SK-N-SH treated with all-trans-retinoic acid at 6 μM for 48 hours (cell line): ENCODE measurements around the gene TANC1.

Experiments used
- ATAC-seq: fragments of 200-7000 bp; cut with Tn5 transposase; 3 replicates; pipeline ENCODE4 v1.9.1; 2020; ENCODE audit warnings: mild to moderate bottlenecking, moderate library complexity
- ARNTL ChIP-seq: fragments of 450-650 bp; formaldehyde crosslinking; IDR thresholded peaks from 2 replicates; pipeline ENCODE4 v1.5.0; 2020; ENCODE audit warnings: low read depth, mild to moderate bottlenecking, moderate library complexity, borderline replicate concordance
- BACH2 ChIP-seq: fragments of 250-450 bp; sonication (Bioruptor Pico); IDR thresholded peaks from 2 replicates; pipeline ENCODE4 v1.9.0; 2021; ENCODE audit warnings: mild to moderate bottlenecking, borderline replicate concordance
- CSDC2 ChIP-seq: fragments of 250-450 bp; sonication (Bioruptor Pico); IDR thresholded peaks from 2 replicates; pipeline ENCODE4 v1.5.0; 2020; ENCODE audit warnings: mild to moderate bottlenecking, moderate library complexity
- ESRRG ChIP-seq: fragments of 250-450 bp; sonication (Bioruptor Pico); IDR thresholded peaks from 2 replicates; pipeline ENCODE4 v1.6.1; 2021; ENCODE audit warnings: mild to moderate bottlenecking
- GLIS3 ChIP-seq: fragments of 250-450 bp; sonication (Bioruptor Pico); IDR thresholded peaks from 2 replicates; pipeline ENCODE4 v1.5.0; 2020; ENCODE audit warnings: mild to moderate bottlenecking, moderate library complexity
- OSR1 ChIP-seq: fragments of 250-450 bp; sonication (Bioruptor Pico); IDR thresholded peaks from 2 replicates; pipeline ENCODE4 v1.8.0; 2022; ENCODE audit warnings: moderate library complexity, mild to moderate bottlenecking, inconsistent platforms
- PPARA ChIP-seq: fragments of 250-450 bp; sonication (Bioruptor Pico); IDR thresholded peaks from 2 replicates; pipeline ENCODE4 v1.5.0; 2020; ENCODE audit warnings: mild to moderate bottlenecking, borderline replicate concordance
- RARB ChIP-seq: fragments of 250-450 bp; sonication (Bioruptor Pico); IDR thresholded peaks from 2 replicates; pipeline ENCODE4 v1.8.0; 2021; ENCODE audit warnings: mild to moderate bottlenecking, moderate library complexity
- SNAI2 ChIP-seq: fragments of 250-450 bp; sonication (Bioruptor Pico); IDR thresholded peaks from 2 replicates; pipeline ENCODE4 v1.5.0; 2020; ENCODE audit warnings: mild to moderate bottlenecking, moderate library complexity
- TCF4 ChIP-seq: fragments of 250-450 bp; sonication (Bioruptor Pico); IDR thresholded peaks from 2 replicates; pipeline ENCODE4 v1.8.0; 2021; ENCODE audit warnings: mild to moderate bottlenecking, moderate library complexity, borderline replicate concordance
- TOX ChIP-seq: fragments of 250-450 bp; sonication (Bioruptor Pico); IDR thresholded peaks from 2 replicates; pipeline ENCODE4 v1.8.0; 2021; ENCODE audit warnings: mild to moderate bottlenecking, moderate library complexity, borderline replicate concordance
- ZC3H10 ChIP-seq: fragments of 250-450 bp; sonication (Bioruptor Pico); IDR thresholded peaks from 2 replicates; pipeline ENCODE4 v1.5.1; 2021; ENCODE audit warnings: mild to moderate bottlenecking, moderate library complexity
- ZFP3 ChIP-seq: fragments of 250-450 bp; sonication (Bioruptor Pico); IDR thresholded peaks from 2 replicates; pipeline ENCODE4 v1.5.0; 2020; ENCODE audit warnings: mild to moderate bottlenecking, moderate library complexity
- ZFP30 ChIP-seq: fragments of 450-650 bp; formaldehyde crosslinking; IDR thresholded peaks from 2 replicates; pipeline ENCODE4 v1.5.0; 2022; ENCODE audit warnings: mild to moderate bottlenecking, moderate library complexity
- ZNF565 ChIP-seq: fragments of 450-650 bp; formaldehyde crosslinking; conservative IDR thresholded peaks from 2 replicates; pipeline ENCODE4 v1.5.0; 2020; ENCODE audit warnings: low read depth, mild to moderate bottlenecking, moderate library complexity
- ZNF70 ChIP-seq: fragments of 450-650 bp; formaldehyde crosslinking; IDR thresholded peaks from 2 replicates; pipeline ENCODE4 v1.5.0; 2020; ENCODE audit warnings: mild to moderate bottlenecking, moderate library complexity
- ZNF8 ChIP-seq: fragments of 450-650 bp; formaldehyde crosslinking; IDR thresholded peaks from 2 replicates; pipeline ENCODE4 v1.5.0; 2020; ENCODE audit warnings: mild to moderate bottlenecking, moderate library complexity
- TF ChIP-seq, protein P1 (sequence below): fragments of 250-450 bp; sonication (Bioruptor Pico); IDR thresholded peaks from 2 replicates; pipeline ENCODE4 v1.5.0; 2020; ENCODE audit warnings: mild to moderate bottlenecking, moderate library complexity
- TF ChIP-seq, protein P2 (sequence below): fragments of 250-450 bp; sonication (Bioruptor Pico); IDR thresholded peaks from 2 replicates; pipeline ENCODE4 v1.5.1; 2020; ENCODE audit warnings: low read depth, mild to moderate bottlenecking, moderate library complexity
- TF ChIP-seq, protein P3 (sequence below): fragments of 250-450 bp; sonication (Bioruptor Pico); IDR thresholded peaks from 2 replicates; pipeline ENCODE4 v1.8.0; 2021; ENCODE audit warnings: low read depth, mild to moderate bottlenecking, moderate library complexity, borderline replicate concordance
- TF ChIP-seq, protein P4 (sequence below): fragments of 250-450 bp; sonication (Bioruptor Pico); IDR thresholded peaks from 2 replicates; pipeline ENCODE4 v1.8.0; 2020; ENCODE audit warnings: mild to moderate bottlenecking, moderate library complexity, borderline replicate concordance
- TF ChIP-seq, protein P5 (sequence below): fragments of 250-450 bp; sonication (Bioruptor Pico); IDR thresholded peaks from 2 replicates; pipeline ENCODE4 v1.5.1; 2021; ENCODE audit warnings: mild to moderate bottlenecking, moderate library complexity

The TANC1 gene

DNA sequence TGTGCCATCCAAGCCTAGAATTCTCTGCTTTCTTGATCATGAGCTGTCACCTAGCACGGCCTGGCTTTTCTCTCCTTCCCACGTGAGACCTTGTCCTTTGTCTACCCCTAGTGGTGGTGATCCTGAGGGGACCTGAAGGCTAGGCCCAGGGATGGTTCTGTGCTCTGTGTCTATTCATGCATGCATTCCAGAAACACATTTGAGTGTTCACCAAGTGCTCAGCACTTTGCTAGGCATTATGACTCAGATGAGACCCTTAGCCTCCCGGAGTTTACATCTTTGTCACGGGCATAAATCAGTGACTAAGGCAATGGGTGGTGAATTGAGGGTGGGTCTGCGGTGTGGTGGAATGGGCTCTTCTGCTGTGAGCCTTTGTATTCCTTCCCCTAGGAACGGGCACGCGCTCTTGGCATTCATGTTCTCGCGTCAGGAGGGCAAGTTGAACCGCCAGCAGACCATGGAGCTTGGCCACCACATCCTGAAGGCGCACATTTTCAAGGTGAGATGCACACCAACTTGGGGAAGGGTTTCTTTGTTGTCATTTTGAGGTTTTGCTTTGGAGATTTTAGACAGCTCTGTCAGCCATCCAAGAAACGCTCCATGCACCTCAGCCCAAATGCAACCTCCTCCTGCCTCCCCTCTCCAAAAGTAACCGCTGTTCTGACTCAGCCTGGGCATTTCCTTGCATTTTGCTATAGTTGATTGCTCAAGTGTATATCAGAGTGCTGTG is 217.1 kb downstream of the TANC1 start:
- no peak for TF ChIP-seq BACH2
- TF ChIP-seq, protein P1, sequence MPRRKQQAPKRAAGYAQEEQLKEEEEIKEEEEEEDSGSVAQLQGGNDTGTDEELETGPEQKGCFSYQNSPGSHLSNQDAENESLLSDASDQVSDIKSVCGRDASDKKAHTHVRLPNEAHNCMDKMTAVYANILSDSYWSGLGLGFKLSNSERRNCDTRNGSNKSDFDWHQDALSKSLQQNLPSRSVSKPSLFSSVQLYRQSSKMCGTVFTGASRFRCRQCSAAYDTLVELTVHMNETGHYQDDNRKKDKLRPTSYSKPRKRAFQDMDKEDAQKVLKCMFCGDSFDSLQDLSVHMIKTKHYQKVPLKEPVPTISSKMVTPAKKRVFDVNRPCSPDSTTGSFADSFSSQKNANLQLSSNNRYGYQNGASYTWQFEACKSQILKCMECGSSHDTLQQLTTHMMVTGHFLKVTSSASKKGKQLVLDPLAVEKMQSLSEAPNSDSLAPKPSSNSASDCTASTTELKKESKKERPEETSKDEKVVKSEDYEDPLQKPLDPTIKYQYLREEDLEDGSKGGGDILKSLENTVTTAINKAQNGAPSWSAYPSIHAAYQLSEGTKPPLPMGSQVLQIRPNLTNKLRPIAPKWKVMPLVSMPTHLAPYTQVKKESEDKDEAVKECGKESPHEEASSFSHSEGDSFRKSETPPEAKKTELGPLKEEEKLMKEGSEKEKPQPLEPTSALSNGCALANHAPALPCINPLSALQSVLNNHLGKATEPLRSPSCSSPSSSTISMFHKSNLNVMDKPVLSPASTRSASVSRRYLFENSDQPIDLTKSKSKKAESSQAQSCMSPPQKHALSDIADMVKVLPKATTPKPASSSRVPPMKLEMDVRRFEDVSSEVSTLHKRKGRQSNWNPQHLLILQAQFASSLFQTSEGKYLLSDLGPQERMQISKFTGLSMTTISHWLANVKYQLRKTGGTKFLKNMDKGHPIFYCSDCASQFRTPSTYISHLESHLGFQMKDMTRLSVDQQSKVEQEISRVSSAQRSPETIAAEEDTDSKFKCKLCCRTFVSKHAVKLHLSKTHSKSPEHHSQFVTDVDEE (CRISPR knock-in tag), result no peak
- no peak for TF ChIP-seq ARNTL (CRISPR knock-in tag)
- no peak for TF ChIP-seq ZNF70 (CRISPR knock-in tag)
- TF ChIP-seq, protein P2, sequence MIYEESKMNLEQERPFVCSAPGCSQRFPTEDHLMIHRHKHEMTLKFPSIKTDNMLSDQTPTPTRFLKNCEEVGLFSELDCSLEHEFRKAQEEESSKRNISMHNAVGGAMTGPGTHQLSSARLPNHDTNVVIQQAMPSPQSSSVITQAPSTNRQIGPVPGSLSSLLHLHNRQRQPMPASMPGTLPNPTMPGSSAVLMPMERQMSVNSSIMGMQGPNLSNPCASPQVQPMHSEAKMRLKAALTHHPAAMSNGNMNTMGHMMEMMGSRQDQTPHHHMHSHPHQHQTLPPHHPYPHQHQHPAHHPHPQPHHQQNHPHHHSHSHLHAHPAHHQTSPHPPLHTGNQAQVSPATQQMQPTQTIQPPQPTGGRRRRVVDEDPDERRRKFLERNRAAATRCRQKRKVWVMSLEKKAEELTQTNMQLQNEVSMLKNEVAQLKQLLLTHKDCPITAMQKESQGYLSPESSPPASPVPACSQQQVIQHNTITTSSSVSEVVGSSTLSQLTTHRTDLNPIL (CRISPR knock-in tag), result no peak
- no peak for TF ChIP-seq GLIS3 (CRISPR knock-in tag)
- ATAC-seq, result peak; percentile 86

DNA sequence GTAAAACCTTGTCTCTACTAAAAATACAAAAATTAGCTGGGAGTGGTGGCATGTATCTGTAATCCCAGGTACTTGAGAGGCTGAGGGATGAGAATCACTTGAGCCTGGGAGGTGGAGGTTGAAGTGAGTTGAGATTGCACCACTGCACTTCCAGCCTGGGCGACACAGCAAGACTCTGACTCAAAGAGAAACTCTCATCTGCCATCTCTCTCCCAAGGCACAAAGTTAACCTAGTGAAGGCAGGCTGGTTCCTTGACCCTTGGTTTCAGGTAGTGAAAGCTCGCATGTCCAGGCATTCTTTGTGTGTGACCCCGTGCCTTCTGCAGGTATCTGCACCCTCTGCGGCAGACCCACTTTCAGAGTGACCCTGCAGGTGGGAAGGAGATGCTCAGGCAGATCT is 218.0 kb downstream of the TANC1 start:
- ATAC-seq, result no peak
- TF ChIP-seq ZNF565 (no peak), TOX (CRISPR knock-in tag) (no peak), ZC3H10 (CRISPR knock-in tag) (no peak), SNAI2 (CRISPR knock-in tag) (no peak), PPARA (CRISPR knock-in tag) (no peak)

DNA sequence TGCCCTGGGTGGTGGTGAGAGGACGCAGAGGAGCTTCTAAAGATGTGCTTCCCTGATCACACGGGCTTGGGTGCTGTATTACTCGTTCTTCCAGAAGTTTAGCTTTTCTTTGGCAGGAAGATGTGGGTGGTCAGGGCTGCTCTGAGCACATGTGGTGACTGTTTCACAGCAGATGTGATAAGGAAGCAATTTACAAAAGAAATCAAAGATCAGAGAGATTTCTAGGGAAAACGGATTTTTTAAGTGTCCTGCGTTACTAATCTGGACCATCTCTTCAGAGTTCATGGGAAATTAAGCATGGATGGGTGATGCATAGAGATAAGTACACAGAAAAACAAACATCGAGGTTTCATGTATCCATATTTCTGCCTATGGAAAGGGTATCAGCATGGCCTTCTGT is 218.7 kb downstream of the TANC1 start:
- TF ChIP-seq RARB (no peak), CSDC2 (CRISPR knock-in tag) (no peak), PPARA (CRISPR knock-in tag) (no peak; the same call in 1 of the 2 replicates), TOX (CRISPR knock-in tag) (no peak), ZFP3 (CRISPR knock-in tag) (no peak), ZNF8 (CRISPR knock-in tag) (no peak), ESRRG (CRISPR knock-in tag) (no peak), TCF4 (CRISPR knock-in tag) (peak; percentile 83; the same call in 1 of the 2 replicates), OSR1 (no peak), ARNTL (CRISPR knock-in tag) (no peak), ZFP30 (no peak), ZNF70 (CRISPR knock-in tag) (no peak)
- TF ChIP-seq, protein P3, sequence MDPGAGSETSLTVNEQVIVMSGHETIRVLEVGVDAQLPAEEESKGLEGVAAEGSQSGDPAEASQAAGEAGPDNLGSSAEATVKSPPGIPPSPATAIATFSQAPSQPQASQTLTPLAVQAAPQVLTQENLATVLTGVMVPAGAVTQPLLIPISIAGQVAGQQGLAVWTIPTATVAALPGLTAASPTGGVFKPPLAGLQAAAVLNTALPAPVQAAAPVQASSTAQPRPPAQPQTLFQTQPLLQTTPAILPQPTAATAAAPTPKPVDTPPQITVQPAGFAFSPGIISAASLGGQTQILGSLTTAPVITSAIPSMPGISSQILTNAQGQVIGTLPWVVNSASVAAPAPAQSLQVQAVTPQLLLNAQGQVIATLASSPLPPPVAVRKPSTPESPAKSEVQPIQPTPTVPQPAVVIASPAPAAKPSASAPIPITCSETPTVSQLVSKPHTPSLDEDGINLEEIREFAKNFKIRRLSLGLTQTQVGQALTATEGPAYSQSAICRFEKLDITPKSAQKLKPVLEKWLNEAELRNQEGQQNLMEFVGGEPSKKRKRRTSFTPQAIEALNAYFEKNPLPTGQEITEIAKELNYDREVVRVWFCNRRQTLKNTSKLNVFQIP, result no peak
- TF ChIP-seq, protein P1 (CRISPR knock-in tag), result peak; percentile 63; the same call in 1 of the 2 replicates
- TF ChIP-seq, protein P2 (CRISPR knock-in tag), result no peak
- TF ChIP-seq, protein P4, sequence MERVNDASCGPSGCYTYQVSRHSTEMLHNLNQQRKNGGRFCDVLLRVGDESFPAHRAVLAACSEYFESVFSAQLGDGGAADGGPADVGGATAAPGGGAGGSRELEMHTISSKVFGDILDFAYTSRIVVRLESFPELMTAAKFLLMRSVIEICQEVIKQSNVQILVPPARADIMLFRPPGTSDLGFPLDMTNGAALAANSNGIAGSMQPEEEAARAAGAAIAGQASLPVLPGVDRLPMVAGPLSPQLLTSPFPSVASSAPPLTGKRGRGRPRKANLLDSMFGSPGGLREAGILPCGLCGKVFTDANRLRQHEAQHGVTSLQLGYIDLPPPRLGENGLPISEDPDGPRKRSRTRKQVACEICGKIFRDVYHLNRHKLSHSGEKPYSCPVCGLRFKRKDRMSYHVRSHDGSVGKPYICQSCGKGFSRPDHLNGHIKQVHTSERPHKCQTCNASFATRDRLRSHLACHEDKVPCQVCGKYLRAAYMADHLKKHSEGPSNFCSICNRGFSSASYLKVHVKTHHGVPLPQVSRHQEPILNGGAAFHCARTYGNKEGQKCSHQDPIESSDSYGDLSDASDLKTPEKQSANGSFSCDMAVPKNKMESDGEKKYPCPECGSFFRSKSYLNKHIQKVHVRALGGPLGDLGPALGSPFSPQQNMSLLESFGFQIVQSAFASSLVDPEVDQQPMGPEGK (CRISPR knock-in tag), result no peak
- TF ChIP-seq, protein P5, sequence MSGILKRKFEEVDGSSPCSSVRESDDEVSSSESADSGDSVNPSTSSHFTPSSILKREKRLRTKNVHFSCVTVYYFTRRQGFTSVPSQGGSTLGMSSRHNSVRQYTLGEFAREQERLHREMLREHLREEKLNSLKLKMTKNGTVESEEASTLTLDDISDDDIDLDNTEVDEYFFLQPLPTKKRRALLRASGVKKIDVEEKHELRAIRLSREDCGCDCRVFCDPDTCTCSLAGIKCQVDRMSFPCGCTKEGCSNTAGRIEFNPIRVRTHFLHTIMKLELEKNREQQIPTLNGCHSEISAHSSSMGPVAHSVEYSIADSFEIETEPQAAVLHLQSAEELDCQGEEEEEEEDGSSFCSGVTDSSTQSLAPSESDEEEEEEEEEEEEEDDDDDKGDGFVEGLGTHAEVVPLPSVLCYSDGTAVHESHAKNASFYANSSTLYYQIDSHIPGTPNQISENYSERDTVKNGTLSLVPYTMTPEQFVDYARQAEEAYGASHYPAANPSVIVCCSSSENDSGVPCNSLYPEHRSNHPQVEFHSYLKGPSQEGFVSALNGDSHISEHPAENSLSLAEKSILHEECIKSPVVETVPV (CRISPR knock-in tag), result no peak
- no peak for ATAC-seq
